ENCODE measurements around the gene TTC39C.

- no peak for TF ChIP-seq CTCF (IDR thresholded peaks at IDR 0.05)
- TF ChIP-seq POLR2A (IDR thresholded peaks at IDR 0.05), result no peak
These were observed 7.0 kb downstream of the TTC39C start for GRCh38 chr18:24021505-24021904.
